CD1c-positive myeloid dendritic cell (primary cell): Measurements from ENCODE around the gene ARL8B.
"Not testable (repeated sequence)": the region's sequence is repeated elsewhere in the genome, so short reads cannot be mapped to it uniquely, and the experiment has no call there.

Experiments
- DNase-seq: peaks from one replicate; pipeline ENCODE4 v3.0.0-alpha.2; 2016; ENCODE audit errors: extremely low spot score

The ARL8B gene

GRCh38 chr3:5112043-5112442 lies 10.0 kb upstream of the ARL8B start:
- DNase-seq, result no peak

- not testable (repeated sequence) for DNase-seq
These were observed 8.4 kb upstream of the ARL8B start for GRCh38 chr3:5113726-5114125.

GRCh38 chr3:5115506-5116162 lies 6.5 kb upstream of the ARL8B start:
- no peak for DNase-seq

- peak; percentile 22 for DNase-seq
These were observed 5.6 kb upstream of the ARL8B start for GRCh38 chr3:5116538-5116937.

GRCh38 chr3:5120446-5120845 lies 1.6 kb upstream of the ARL8B start:
- no peak for DNase-seq

DNA sequence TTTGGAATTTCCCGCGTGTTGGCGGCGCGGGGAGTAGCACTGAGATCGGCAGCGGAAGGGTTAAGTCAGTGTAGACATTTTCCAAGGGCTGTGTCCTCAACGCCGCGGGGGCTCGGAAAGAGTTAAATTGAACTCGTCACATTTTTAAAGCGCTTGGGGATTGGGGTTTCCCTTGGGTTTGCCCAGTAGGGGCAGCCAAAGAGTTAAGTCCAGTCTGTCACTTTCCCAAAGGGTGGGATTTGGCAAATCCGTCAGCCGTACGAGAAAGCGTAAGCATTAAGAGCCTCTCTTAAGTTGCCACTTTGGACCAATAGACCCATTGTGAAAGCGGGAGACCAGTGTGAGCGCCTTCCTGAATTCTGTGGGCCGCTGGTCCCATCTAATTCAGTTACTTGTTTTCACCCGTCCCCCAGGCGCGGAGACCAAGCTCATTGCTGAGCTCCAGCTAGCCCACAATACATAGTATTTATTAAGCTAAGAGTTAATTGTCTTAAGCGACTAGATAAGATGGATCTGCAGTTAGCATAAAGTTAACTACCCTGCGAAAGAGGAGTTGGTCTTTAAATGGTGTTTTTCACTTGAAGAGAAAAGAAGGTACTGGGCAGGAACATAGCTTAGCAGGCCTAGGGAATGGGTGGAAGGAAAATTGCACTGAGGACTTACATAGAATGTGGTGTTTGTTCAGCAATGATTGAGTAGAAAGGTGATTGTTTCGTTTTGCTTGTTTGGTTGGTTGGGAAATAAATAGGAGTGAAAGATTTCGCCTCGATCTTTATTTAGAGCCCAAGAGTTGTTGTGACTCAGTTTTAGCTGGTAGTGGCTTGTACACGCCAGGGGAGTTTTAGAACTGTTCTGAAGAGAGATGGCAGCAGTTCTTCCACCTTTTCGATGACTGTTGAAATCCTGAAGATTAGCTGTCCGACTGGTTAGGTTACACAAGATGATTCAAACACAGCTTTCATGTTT lies 932 bp downstream of the ARL8B start:
- DNase-seq, result peak; percentile 68

- DNase-seq, result no peak
These were observed 1.8 kb downstream of the ARL8B start for GRCh38 chr3:5123937-5124336.

- peak; percentile 80 for DNase-seq
These were observed 4.5 kb downstream of the ARL8B start for GRCh38 chr3:5126586-5126985.

- DNase-seq, result no peak
These were observed 6.8 kb downstream of the ARL8B start for GRCh38 chr3:5128849-5129248.

DNA sequence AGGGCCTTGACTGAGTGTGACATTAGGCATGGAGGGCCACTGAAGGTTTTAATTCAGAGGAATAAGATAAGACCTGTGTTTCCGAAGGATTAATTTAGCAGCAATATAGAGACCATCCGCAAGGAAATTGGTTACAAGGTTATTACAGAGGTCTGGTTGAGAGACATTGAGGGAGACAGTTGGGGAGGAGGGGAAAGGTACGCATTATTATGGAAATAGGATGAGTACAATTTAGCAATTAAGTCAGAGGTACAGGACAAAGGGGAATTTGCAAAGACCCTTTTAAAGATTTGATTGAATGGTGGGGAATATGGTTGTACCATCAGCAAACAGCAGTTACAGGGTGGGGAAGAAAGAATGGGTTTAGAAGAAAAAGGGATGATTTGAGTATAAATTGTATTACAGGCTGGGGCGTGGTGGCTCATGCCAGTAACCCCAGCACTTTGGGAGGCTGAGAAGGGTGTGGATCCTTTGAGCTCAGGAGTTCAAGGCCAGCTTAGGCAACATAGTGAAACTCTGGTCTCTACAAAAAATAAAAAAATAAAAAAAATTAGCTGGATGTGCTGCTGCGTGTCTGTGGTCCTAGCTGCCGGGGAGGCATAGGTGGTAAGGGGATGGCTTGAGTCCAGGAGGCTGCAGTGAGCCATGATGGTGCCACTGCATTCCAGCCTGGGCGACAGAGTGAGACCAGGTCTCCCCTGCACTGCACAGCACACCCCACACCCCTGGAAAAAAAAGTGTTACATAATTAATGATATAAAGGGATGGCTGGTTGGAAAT lies 11.3 kb downstream of the ARL8B start:
- no peak for DNase-seq

- DNase-seq, result peak; percentile 46
These were observed 11.9 kb downstream of the ARL8B start for GRCh38 chr3:5134019-5134391.

DNA sequence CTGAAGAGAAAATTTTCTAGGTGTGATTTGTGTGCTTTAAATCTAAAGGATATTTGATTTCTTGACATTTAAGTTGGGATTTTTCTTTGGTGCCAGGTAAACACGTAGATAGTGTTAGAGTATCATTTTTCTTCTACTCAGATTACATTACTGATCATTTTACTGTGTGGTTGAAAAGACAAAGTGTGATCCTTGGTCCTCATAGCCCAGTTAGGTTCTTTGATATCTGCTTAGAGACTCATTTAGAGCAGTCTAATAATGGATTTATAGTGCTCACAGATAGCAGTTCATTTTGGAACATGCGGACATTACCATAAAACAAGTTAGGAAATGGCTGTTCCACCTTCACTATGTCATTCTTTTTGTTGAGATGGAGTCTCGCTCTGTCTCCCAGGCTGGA lies 12.4 kb downstream of the ARL8B start:
- DNase-seq, result no peak

GRCh38 chr3:5136211-5136918 lies 14.3 kb downstream of the ARL8B start:
- DNase-seq, result peak; percentile 63

DNA sequence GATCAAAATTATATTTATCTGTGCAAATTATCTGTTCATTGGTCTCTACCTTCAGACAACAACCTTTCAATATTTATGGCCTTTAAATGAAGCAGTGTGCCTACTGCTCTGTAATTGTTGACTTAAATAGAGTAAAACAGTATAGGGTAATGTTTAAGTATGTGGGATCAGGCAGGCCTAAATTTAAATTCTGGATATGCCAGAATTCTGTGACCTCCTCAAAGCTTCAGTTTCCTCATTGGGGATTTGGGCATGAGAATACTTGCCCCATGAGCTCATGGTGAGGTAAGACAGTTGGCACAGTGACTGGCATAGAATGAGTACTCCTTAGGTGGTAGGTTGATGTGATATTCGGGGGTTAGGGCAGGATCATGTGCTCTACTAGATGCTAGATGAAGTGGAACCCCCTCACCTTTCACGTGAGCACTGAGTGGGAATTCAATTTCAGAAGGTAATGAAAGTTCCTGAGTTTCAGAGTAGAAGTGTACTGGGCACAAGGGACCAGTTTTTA lies 14.9 kb downstream of the ARL8B start:
- peak; percentile 56 for DNase-seq

- no peak for DNase-seq
These were observed 16.3 kb downstream of the ARL8B start for GRCh38 chr3:5138214-5138981.

GRCh38 chr3:5140230-5140621 lies 18.1 kb downstream of the ARL8B start:
- DNase-seq, result peak; percentile 88

- DNase-seq, result no peak
These were observed 18.7 kb downstream of the ARL8B start for GRCh38 chr3:5140839-5141238.

GRCh38 chr3:5141760-5142159 lies 19.7 kb downstream of the ARL8B start:
- DNase-seq, result no peak

DNA sequence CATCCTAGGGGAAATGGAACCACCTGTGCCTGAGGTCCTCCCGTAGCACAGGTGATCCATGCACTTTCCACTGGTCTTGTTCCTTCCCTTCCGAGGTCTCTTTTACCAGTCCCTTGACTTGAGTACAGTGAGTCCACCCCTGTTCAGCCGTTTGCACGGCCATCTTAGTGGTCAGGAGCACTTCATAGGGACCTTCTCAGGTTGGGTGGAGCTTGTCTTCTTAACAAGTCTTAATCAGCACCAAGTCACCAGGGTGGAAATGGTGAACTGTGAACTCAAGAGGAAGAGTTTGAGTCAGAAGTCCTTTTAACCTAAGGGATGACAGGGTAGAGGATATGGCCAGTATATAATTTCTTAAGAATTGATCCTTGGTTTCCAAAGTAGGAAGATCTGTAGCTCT lies 21.4 kb downstream of the ARL8B start:
- DNase-seq, result peak; percentile 77

- peak; percentile 88 for DNase-seq
These were observed 22.4 kb downstream of the ARL8B start for GRCh38 chr3:5144316-5144994.
